ENCODE results near the gene MYT1. TPM values are rescaled to one million over a fixed set of nuclear protein-coding genes. Genes with fewer than 3 reads are reported as not detected.

MYT1 gene
- total and polyA plus RNA-seq, 9 of the 15 experiments (the other 6 are each of a cell fraction or from before 2014, with no cell fraction given): 0.02 to 0.12 (median 0.06) TPM; not detected in 4

DNA sequence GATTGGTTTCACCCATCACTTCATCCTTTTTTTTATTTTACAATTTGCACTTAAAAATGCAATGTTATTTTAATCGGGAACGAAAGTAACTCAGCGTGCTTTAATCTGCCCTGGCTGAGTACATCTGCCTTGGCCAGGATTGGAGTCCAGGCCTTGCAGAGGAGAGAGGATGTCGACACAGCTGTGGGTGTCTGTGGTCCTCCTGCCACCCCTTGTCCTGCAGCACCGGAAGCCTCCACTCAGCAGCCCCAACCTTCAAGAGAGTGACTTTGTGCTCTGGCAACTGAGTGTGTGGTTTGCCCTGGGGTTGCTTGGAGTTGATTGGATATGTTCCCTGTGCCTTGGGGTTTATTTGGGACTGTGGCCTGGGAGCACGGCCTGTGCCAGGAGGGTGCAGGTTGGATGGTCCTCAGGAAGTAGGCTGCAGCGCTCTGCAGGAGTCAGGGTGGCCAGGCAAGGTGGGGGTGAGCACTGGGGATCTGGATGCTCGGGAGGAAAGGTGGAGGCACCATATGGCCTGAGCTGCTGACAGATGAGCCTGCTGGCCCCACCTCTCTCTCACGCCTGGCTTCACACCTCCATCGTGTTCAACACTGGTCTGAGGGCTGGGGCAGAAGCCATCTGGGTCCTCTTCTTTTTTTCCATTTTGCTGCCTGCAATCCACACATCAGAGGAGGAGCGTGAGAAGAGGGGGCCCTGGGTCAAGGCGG is 4.3 kb downstream of the MYT1 start (continued):
- TF ChIP-seq, protein P1, sequence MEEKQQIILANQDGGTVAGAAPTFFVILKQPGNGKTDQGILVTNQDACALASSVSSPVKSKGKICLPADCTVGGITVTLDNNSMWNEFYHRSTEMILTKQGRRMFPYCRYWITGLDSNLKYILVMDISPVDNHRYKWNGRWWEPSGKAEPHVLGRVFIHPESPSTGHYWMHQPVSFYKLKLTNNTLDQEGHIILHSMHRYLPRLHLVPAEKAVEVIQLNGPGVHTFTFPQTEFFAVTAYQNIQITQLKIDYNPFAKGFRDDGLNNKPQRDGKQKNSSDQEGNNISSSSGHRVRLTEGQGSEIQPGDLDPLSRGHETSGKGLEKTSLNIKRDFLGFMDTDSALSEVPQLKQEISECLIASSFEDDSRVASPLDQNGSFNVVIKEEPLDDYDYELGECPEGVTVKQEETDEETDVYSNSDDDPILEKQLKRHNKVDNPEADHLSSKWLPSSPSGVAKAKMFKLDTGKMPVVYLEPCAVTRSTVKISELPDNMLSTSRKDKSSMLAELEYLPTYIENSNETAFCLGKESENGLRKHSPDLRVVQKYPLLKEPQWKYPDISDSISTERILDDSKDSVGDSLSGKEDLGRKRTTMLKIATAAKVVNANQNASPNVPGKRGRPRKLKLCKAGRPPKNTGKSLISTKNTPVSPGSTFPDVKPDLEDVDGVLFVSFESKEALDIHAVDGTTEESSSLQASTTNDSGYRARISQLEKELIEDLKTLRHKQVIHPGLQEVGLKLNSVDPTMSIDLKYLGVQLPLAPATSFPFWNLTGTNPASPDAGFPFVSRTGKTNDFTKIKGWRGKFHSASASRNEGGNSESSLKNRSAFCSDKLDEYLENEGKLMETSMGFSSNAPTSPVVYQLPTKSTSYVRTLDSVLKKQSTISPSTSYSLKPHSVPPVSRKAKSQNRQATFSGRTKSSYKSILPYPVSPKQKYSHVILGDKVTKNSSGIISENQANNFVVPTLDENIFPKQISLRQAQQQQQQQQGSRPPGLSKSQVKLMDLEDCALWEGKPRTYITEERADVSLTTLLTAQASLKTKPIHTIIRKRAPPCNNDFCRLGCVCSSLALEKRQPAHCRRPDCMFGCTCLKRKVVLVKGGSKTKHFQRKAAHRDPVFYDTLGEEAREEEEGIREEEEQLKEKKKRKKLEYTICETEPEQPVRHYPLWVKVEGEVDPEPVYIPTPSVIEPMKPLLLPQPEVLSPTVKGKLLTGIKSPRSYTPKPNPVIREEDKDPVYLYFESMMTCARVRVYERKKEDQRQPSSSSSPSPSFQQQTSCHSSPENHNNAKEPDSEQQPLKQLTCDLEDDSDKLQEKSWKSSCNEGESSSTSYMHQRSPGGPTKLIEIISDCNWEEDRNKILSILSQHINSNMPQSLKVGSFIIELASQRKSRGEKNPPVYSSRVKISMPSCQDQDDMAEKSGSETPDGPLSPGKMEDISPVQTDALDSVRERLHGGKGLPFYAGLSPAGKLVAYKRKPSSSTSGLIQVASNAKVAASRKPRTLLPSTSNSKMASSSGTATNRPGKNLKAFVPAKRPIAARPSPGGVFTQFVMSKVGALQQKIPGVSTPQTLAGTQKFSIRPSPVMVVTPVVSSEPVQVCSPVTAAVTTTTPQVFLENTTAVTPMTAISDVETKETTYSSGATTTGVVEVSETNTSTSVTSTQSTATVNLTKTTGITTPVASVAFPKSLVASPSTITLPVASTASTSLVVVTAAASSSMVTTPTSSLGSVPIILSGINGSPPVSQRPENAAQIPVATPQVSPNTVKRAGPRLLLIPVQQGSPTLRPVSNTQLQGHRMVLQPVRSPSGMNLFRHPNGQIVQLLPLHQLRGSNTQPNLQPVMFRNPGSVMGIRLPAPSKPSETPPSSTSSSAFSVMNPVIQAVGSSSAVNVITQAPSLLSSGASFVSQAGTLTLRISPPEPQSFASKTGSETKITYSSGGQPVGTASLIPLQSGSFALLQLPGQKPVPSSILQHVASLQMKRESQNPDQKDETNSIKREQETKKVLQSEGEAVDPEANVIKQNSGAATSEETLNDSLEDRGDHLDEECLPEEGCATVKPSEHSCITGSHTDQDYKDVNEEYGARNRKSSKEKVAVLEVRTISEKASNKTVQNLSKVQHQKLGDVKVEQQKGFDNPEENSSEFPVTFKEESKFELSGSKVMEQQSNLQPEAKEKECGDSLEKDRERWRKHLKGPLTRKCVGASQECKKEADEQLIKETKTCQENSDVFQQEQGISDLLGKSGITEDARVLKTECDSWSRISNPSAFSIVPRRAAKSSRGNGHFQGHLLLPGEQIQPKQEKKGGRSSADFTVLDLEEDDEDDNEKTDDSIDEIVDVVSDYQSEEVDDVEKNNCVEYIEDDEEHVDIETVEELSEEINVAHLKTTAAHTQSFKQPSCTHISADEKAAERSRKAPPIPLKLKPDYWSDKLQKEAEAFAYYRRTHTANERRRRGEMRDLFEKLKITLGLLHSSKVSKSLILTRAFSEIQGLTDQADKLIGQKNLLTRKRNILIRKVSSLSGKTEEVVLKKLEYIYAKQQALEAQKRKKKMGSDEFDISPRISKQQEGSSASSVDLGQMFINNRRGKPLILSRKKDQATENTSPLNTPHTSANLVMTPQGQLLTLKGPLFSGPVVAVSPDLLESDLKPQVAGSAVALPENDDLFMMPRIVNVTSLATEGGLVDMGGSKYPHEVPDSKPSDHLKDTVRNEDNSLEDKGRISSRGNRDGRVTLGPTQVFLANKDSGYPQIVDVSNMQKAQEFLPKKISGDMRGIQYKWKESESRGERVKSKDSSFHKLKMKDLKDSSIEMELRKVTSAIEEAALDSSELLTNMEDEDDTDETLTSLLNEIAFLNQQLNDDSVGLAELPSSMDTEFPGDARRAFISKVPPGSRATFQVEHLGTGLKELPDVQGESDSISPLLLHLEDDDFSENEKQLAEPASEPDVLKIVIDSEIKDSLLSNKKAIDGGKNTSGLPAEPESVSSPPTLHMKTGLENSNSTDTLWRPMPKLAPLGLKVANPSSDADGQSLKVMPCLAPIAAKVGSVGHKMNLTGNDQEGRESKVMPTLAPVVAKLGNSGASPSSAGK (IDR thresholded peaks at IDR 0.05): no peak
- TF ChIP-seq PHF20 (IDR thresholded peaks at IDR 0.05; ENCODE audit: partially characterized antibody): no peak
- no peak for TF ChIP-seq RFX7 (CRISPR knock-in tag; IDR thresholded peaks at IDR 0.05)
- no peak for TF ChIP-seq POLR3A (IDR thresholded peaks at IDR 0.05; ENCODE audit: borderline replicate concordance, extremely low read depth, insufficient read depth, insufficient read length)
- TF ChIP-seq KLF13 (tag; IDR thresholded peaks at IDR 0.05; ENCODE audit: borderline replicate concordance, low read depth): no peak
- no peak for TF ChIP-seq NR2F6 (CRISPR knock-in tag; IDR thresholded peaks at IDR 0.05)
- TF ChIP-seq NEUROD1 (IDR thresholded peaks at IDR 0.05; ENCODE audit: borderline replicate concordance, low read depth, low read length, partially characterized antibody): no peak
- TF ChIP-seq, protein P2, sequence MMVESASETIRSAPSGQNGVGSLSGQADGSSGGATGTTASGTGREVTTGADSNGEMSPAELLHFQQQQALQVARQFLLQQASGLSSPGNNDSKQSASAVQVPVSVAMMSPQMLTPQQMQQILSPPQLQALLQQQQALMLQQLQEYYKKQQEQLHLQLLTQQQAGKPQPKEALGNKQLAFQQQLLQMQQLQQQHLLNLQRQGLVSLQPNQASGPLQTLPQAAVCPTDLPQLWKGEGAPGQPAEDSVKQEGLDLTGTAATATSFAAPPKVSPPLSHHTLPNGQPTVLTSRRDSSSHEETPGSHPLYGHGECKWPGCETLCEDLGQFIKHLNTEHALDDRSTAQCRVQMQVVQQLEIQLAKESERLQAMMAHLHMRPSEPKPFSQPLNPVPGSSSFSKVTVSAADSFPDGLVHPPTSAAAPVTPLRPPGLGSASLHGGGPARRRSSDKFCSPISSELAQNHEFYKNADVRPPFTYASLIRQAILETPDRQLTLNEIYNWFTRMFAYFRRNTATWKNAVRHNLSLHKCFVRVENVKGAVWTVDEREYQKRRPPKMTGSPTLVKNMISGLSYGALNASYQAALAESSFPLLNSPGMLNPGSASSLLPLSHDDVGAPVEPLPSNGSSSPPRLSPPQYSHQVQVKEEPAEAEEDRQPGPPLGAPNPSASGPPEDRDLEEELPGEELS (CRISPR knock-in tag; IDR thresholded peaks at IDR 0.05; ENCODE audit: borderline replicate concordance): no peak
- TF ChIP-seq SMAD1 (IDR thresholded peaks at IDR 0.05; ENCODE audit: low read depth, low read length, partially characterized antibody): no peak
- TF ChIP-seq, protein P3, sequence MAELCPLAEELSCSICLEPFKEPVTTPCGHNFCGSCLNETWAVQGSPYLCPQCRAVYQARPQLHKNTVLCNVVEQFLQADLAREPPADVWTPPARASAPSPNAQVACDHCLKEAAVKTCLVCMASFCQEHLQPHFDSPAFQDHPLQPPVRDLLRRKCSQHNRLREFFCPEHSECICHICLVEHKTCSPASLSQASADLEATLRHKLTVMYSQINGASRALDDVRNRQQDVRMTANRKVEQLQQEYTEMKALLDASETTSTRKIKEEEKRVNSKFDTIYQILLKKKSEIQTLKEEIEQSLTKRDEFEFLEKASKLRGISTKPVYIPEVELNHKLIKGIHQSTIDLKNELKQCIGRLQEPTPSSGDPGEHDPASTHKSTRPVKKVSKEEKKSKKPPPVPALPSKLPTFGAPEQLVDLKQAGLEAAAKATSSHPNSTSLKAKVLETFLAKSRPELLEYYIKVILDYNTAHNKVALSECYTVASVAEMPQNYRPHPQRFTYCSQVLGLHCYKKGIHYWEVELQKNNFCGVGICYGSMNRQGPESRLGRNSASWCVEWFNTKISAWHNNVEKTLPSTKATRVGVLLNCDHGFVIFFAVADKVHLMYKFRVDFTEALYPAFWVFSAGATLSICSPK (IDR thresholded peaks at IDR 0.05; ENCODE audit: borderline replicate concordance): no peak
